RWPE1 (cell line): ENCODE results near the gene TYK2.
"Not testable (repeated sequence)": the region's sequence is repeated elsewhere in the genome, so short reads cannot be mapped to it uniquely, and the experiment has no call there.

Experiments used
- CTCF ChIA-PET: fragments of 350-600 bp; sonication (Branson Sonifier 250); formaldehyde crosslinking; extraction: SDS; loops from one replicate; lab custom pipeline; 2021; lab: Yijun Ruan, JAX
- POLR2A ChIA-PET: fragments of 400-600 bp; formaldehyde crosslinking; extraction: SDS; loops from one replicate; lab custom pipeline; 2020; ENCODE audit warnings: antibody characterized with exemption; ENCODE audit not compliant: low non-redundant PET; lab: Yijun Ruan, JAX
- DNase-seq: peaks from one replicate; pipeline ENCODE4 v3.0.0; 2012; ENCODE audit warnings: low spot score
- H3K27ac ChIP-seq: fragments of 450-650 bp; 2 replicates; pipeline ENCODE4 v1.5.1; 2017
- TF ChIP-seq, protein P1 (sequence below): fragments of 450-650 bp; conservative IDR thresholded peaks from 2 replicates; pipeline ENCODE4 v1.5.1; 2017; ENCODE audit warnings: low read depth, mild to moderate bottlenecking

TYK2 gene

DNA sequence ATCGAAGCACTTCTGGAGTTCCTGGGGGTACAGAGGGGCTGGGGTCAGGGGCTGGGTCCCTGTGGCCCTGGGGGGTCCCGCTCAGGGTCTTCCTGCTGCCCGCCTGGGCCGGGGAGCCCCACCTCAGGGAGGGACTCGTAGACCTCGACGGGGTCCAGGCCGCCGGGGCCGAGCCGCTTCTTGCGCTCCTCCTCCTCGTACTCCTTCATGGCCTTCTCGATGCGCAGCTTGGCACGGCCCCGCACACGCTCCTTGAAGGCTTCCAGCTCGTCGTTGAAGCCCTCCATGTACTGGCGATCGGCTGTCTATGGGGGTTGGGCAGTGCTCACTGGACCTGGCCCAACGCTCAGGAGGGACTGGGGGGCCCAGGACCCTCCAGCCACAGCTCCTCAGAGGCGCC, 12.8 kb upstream of the TYK2 start:
- ChIA-PET CTCF (interaction anchor here (3.1 kb wide), 1 partner anchor 122 kb away, joined by 30 read pairs; the partner anchor contains the start of gene ICAM1), POLR2A (no interaction called here)
- TF ChIP-seq, protein P1, sequence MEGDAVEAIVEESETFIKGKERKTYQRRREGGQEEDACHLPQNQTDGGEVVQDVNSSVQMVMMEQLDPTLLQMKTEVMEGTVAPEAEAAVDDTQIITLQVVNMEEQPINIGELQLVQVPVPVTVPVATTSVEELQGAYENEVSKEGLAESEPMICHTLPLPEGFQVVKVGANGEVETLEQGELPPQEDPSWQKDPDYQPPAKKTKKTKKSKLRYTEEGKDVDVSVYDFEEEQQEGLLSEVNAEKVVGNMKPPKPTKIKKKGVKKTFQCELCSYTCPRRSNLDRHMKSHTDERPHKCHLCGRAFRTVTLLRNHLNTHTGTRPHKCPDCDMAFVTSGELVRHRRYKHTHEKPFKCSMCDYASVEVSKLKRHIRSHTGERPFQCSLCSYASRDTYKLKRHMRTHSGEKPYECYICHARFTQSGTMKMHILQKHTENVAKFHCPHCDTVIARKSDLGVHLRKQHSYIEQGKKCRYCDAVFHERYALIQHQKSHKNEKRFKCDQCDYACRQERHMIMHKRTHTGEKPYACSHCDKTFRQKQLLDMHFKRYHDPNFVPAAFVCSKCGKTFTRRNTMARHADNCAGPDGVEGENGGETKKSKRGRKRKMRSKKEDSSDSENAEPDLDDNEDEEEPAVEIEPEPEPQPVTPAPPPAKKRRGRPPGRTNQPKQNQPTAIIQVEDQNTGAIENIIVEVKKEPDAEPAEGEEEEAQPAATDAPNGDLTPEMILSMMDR, result no peak
- no peak for DNase-seq
- peak overlapping the region; percentile 27; the same call in 1 of the 2 replicates for H3K27ac ChIP-seq

DNA sequence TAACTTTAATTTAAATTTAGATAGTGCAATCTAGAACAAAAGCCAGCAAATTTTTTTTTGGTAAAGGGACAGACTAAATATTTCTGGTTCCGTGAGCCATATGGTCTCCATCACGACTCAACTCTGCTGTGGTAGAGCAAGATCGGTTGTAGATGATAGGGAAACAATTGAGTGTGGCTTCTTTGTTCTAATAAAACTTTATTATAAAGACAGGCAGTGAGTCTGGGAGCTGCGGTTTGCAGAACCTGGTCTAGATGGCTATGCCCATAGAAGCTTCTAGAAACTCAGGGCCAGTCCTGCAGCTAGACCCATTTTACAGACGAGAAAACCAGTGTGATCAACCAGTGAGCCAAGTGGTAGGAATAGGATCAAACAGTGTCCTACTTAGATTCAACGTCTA, 11.7 kb upstream of the TYK2 start:
- ChIA-PET POLR2A (no interaction called here), CTCF (interaction anchor here (0.7 to 3.1 kb wide), 4 partner anchors 22 to 132 kb away, joined by 4 to 30 read pairs (median 14); partner anchors contain the start of genes ICAM1 and PDE4A)
- H3K27ac ChIP-seq, result no peak overlapping the region
- TF ChIP-seq, protein P1, result no peak
- no peak for DNase-seq

DNA sequence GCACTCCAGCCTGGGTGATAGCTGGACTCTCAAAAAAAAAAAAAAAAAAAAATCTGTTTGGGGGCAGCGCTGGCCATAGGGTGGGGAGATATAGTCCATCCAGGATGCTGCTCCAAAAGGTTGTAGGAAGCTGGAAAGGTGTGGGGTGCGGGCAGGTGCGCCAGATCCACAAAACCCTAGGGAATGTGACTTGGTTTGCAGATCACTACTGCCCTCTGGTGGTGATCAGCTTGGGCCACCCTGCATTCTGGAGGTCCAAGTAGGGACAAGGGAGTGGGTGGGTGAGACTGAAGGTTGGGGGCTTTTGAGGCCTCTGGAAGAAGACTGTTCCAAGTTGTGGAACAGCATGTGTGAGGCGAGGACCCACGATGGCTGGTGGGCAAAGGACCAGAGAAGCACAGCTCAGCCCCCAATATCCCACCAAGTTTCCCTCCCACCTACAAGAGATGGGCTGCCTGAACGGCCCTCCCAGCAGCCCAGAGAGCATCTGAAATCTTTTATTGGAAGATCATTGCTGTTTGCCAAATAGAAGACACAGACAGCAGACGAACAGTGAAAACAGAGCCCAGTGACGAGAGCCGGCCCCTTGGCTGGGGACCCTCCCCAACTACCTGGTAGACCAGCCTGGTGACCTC, 10.4 kb upstream of the TYK2 start:
- DNase-seq, result peak; percentile 72
- TF ChIP-seq, protein P1, result peak; percentile 89
- H3K27ac ChIP-seq, result peak overlapping the region; percentile 10; the same call in 1 of the 2 replicates
- CTCF ChIA-PET, result interaction anchor here (0.6 to 3.1 kb wide), 16 partner anchors 10 to 143 kb away, joined by 3 to 30 read pairs (median 4); partner anchors contain the start of genes ICAM1, PDE4A and TYK2
- POLR2A ChIA-PET, result interaction anchor here (0.8 kb wide), 1 partner anchor 10 kb away, joined by 4 read pairs; the partner anchor contains the start of gene TYK2

DNA sequence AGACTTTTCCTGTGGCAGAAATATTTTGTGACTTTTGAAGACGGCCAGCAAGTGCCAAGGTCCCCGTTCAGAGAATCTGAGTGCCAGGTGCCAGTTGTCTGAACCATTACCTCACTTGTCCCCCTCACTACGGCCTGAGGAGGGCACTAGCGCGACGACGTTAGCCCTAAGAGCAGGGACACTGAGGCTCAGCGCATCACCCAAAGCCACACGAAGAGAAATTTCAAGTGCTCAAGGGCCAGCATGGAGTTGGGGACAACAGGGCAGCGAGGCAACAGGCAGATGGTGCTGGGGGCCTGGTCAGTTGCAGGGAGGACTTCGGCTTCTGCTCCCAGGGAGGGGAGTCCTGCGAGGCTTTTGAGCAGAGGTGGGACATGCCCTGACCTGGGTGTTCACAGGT, 9.5 kb upstream of the TYK2 start:
- CTCF ChIA-PET, result interaction anchor here (0.5 to 3.1 kb wide), 9 partner anchors 9 to 823 kb away, joined by 3 to 36 read pairs (median 6); partner anchors contain the start of genes ICAM1 and TYK2
- TF ChIP-seq, protein P1, result no peak
- POLR2A ChIA-PET, result interaction anchor here (1.6 kb wide), 1 partner anchor 120 kb away, joined by 6 read pairs; no protein-coding TSS in a partner anchor
- H3K27ac ChIP-seq, result peak overlapping the region; percentile 23; the same call in 1 of the 2 replicates
- DNase-seq, result no peak

DNA sequence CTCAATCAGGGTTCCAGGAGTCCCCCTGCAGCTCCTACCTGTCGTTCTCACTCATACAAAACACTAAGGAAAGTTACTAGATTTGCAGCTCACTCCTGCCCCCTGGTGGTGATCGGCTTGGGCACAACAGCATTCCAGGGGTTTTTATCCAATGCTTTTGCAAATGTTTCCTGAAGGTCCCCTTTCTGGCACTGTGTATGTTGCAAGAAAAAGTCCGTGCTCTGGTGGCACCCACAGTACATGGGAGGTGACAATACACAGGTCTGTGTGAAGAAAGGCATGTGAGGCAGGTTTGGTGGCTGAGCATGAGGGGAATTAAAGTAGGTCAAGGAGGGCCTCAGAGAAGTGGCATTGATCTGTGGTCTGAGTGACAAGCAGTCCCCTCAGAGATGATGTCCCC, 8.6 kb upstream of the TYK2 start:
- peak; percentile 64 for DNase-seq
- POLR2A ChIA-PET, result interaction anchor here (0.7 to 1.6 kb wide), 2 partner anchors 9 to 120 kb away, joined by 5 to 6 read pairs; partner anchors contain the start of gene TYK2
- H3K27ac ChIP-seq, result no peak overlapping the region
- CTCF ChIA-PET, result interaction anchor here (0.6 to 2.3 kb wide), 14 partner anchors 8 to 458 kb away, joined by 3 to 36 read pairs (median 4); partner anchors contain the start of genes ICAM1 and TYK2
- TF ChIP-seq, protein P1, result peak; percentile 90

DNA sequence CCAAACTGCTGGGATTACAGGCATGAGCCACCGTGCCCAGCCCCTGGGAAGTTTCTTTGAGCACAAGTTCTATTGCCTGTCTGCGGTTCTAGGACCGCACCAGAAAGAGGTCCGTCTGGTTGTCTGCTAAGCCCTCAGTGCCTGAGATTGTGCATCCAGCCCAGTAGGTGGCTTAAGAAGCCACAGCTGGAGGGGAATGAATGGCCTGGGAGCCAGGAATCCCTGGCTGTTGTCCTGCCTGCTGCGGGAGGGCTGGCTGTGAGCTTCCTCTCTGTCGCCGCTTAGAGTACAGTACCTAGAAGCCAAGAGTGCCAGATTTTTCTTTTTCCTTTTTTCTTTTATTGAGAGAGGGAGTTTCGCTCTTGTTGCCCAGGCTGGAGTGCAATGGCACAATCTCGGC, 4.2 kb upstream of the TYK2 start:
- ChIA-PET POLR2A (no interaction called here), CTCF (interaction anchor here (1.0 to 1.1 kb wide), 2 partner anchors 93 to 126 kb away, joined by 3 to 4 read pairs; no protein-coding TSS in a partner anchor)
- TF ChIP-seq, protein P1, result no peak
- no peak for DNase-seq
- H3K27ac ChIP-seq, result no peak overlapping the region

DNA sequence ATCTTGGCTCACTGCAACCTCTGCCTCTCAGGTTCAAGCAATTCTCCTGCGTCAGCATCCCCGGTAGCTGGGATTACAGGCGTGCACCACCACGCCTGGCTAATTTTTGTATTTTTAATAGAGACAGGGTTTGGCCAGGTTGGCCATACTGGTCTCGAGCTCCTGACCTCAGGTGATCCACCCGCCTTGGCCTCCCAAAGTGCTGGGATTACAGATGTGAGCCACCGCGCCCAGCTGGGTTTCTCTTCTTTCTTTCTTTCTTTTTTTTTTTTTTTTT, 2.8 kb upstream of the TYK2 start:
- CTCF ChIA-PET, result interaction anchor here (0.6 kb wide), 1 partner anchor 47 kb away, joined by 6 read pairs; no protein-coding TSS in a partner anchor

More for the DNA sequence above, 2.8 kb upstream of the TYK2 start:
- not testable (repeated sequence) for DNase-seq, H3K27ac ChIP-seq
- POLR2A ChIA-PET, result interaction anchor here (0.6 kb wide), 1 partner anchor 105 kb away, joined by 4 read pairs; no protein-coding TSS in a partner anchor
